ENCODE measurements around the gene ADAM19. TPM values are rescaled to one million over a fixed set of nuclear protein-coding genes. Genes with fewer than 3 reads are reported as not detected.

ADAM19 gene
- total RNA-seq, 1 donor from 2014 or later, result 41.2 TPM

DNA sequence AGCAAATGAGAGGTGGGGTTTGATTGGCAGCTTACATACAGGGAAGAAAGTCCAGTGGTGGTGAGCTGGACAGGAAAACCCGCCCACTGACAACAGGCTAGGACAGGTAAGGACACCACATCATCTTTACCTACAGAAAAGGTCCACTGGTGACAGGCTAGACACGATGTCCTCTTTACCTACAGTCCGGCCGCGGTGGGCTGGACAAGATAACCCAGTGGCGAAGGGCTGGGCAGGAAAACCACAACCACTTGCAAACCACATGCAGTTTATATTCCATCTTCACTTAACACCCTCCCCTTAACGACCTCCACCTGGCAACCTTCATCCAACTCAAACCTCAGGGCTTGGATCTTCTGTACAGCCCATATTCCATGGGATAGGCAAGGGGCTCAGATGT is 120.5 kb downstream of the ADAM19 start:
- DNase-seq, result no peak
- peaks cover 10% of the 10 kb centered on the region for H3K27me3 Mint-ChIP-seq (ENCODE audit: unreplicated experiment)
- H3K4me3 Mint-ChIP-seq (ENCODE audit: unreplicated experiment), result no peak overlapping the region
- TF ChIP-seq, protein P1, sequence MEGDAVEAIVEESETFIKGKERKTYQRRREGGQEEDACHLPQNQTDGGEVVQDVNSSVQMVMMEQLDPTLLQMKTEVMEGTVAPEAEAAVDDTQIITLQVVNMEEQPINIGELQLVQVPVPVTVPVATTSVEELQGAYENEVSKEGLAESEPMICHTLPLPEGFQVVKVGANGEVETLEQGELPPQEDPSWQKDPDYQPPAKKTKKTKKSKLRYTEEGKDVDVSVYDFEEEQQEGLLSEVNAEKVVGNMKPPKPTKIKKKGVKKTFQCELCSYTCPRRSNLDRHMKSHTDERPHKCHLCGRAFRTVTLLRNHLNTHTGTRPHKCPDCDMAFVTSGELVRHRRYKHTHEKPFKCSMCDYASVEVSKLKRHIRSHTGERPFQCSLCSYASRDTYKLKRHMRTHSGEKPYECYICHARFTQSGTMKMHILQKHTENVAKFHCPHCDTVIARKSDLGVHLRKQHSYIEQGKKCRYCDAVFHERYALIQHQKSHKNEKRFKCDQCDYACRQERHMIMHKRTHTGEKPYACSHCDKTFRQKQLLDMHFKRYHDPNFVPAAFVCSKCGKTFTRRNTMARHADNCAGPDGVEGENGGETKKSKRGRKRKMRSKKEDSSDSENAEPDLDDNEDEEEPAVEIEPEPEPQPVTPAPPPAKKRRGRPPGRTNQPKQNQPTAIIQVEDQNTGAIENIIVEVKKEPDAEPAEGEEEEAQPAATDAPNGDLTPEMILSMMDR (IDR thresholded peaks at IDR 0.05; ENCODE audit: partially characterized antibody, unreplicated experiment), result no peak
- H3K27ac Mint-ChIP-seq (ENCODE audit: unreplicated experiment), result no peak overlapping the region
- peaks cover 2% of the 10 kb centered on the region for H3K4me1 Mint-ChIP-seq (ENCODE audit: low read depth, unreplicated experiment)
- H3K36me3 Mint-ChIP-seq (ENCODE audit: unreplicated experiment), result no peaks in the 10 kb centered on the region
- H3K9me3 Mint-ChIP-seq (ENCODE audit: unreplicated experiment), result no peaks in the 10 kb centered on the region

DNA sequence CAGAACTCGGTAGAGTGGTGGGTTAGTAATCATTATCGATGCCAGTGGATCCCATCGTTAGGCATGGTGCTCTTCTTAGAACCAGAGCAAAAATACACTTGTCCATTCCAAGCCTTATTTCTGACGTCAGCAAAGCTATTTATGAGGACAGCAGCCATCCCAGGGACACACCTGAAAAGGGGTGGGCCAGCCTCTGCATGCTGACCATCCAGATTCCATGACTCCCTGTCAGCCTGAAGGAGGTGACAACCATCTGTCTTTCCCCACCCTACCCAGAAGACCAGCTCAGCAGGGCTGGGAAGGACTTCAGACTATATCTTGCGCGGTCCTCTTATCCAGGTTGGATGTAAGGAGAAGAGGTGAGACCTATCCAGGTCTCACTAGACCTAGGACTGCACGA is 121.3 kb downstream of the ADAM19 start:
- Mint-ChIP-seq H3K4me3 (ENCODE audit: unreplicated experiment) (no peak overlapping the region), H3K4me1 (ENCODE audit: low read depth, unreplicated experiment) (peaks cover 2% of the 10 kb centered on the region), H3K27me3 (ENCODE audit: unreplicated experiment) (peaks cover 7% of the 10 kb centered on the region)

DNA sequence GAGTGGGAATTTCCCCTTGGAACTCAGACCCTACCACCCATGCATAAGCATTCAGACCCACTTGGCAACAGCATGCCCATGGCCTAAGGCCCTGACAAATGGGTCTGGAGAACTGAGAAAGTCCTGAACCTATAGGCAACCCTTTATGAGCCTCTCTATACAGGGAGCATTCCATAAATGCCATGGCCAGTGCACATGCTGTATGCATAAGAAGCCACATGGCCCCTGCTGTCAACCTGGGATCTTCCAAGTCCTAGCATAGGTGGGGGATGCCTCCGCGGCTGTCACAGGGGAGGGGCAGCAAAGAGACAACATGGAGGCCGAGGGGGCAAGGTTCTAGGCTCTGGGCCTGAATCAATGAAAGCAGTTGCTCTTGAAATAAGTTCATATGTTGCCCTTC is 123.8 kb downstream of the ADAM19 start:
- Mint-ChIP-seq H3K9me3 (ENCODE audit: unreplicated experiment) (no peaks in the 10 kb centered on the region), H3K27me3 (ENCODE audit: unreplicated experiment) (peaks cover 3% of the 10 kb centered on the region), H3K4me3 (ENCODE audit: unreplicated experiment) (no peak overlapping the region), H3K36me3 (ENCODE audit: unreplicated experiment) (no peaks in the 10 kb centered on the region), H3K4me1 (ENCODE audit: low read depth, unreplicated experiment) (peaks cover 2% of the 10 kb centered on the region), H3K27ac (ENCODE audit: unreplicated experiment) (no peak overlapping the region)
- no peak for DNase-seq
- TF ChIP-seq, protein P1 (IDR thresholded peaks at IDR 0.05; ENCODE audit: partially characterized antibody, unreplicated experiment), result no peak

More for the DNA sequence above, 121.3 kb downstream of the ADAM19 start:
- TF ChIP-seq, protein P1 (IDR thresholded peaks at IDR 0.05; ENCODE audit: partially characterized antibody, unreplicated experiment), result no peak
- DNase-seq, result no peak
- Mint-ChIP-seq H3K36me3 (ENCODE audit: unreplicated experiment) (no peaks in the 10 kb centered on the region), H3K9me3 (ENCODE audit: unreplicated experiment) (no peaks in the 10 kb centered on the region), H3K27ac (ENCODE audit: unreplicated experiment) (no peak overlapping the region)

DNA sequence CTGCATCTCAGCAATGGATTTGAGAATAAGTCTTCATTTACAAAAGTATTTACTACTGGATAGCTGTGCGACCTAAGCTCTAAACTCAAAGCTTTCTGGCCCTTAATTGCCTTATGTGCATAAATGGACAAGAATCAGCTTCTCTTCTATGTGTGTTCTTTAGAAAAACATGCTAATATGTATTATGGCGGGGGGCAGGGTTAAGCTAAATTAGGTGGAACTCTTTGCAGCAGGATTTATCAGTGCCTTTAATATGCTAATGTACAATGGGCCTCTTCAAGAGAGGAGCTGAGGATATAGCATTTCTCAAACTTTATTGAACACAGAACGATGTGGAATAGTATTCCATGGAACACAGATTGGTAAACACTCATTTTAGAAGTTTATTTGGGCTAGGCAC is 125.6 kb downstream of the ADAM19 start:
- TF ChIP-seq, protein P1 (IDR thresholded peaks at IDR 0.05; ENCODE audit: partially characterized antibody, unreplicated experiment), result no peak
- H3K27me3 Mint-ChIP-seq (ENCODE audit: unreplicated experiment), result peaks cover 3% of the 10 kb centered on the region
- no peaks in the 10 kb centered on the region for H3K9me3 Mint-ChIP-seq (ENCODE audit: unreplicated experiment)
- DNase-seq, result no peak
- no peak overlapping the region for H3K27ac Mint-ChIP-seq (ENCODE audit: unreplicated experiment)
- H3K4me3 Mint-ChIP-seq (ENCODE audit: unreplicated experiment), result no peak overlapping the region
- no peaks in the 10 kb centered on the region for H3K36me3 Mint-ChIP-seq (ENCODE audit: unreplicated experiment)
- H3K4me1 Mint-ChIP-seq (ENCODE audit: low read depth, unreplicated experiment), result peaks cover 2% of the 10 kb centered on the region

DNA sequence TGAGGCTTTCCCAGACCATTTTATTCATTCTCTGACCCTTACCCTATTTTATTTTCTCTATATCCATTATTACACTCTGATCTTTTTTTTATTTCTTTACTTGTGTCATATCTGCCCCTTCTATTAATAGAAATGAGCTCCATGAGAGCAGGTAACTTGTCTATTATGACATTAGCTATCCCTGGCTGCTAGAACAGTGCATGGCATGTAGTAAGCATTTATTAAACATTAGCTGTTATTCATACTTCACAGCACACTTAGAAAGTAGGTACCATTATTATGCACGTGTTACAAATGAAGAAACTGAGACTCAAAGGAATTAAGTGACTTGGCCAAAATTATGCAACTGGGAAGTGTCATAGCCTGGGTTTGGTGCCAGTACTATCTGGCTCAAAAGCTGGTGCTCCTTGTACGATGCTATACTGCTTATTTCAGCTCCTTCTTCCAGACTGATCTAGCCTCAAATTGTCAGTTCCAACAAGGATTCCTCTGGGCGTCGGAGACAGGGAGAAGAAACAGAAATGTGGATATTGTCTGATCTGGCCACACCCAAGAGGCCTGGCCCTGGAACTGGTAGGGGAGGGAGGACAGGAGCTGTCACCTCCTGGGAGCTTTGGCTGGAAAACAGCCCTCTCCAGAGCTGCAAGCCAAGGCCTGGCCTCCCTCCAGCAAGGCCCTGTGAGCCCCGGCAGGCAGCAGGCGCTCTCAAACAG is 126.4 kb downstream of the ADAM19 start:
- TF ChIP-seq, protein P1 (IDR thresholded peaks at IDR 0.05; ENCODE audit: partially characterized antibody, unreplicated experiment), result no peak
- DNase-seq, result no peak
- Mint-ChIP-seq H3K36me3 (ENCODE audit: unreplicated experiment) (no peaks in the 10 kb centered on the region), H3K27ac (ENCODE audit: unreplicated experiment) (no peak overlapping the region), H3K9me3 (ENCODE audit: unreplicated experiment) (no peaks in the 10 kb centered on the region), H3K4me3 (ENCODE audit: unreplicated experiment) (no peak overlapping the region), H3K4me1 (ENCODE audit: low read depth, unreplicated experiment) (peaks cover 2% of the 10 kb centered on the region), H3K27me3 (ENCODE audit: unreplicated experiment) (peaks cover 3% of the 10 kb centered on the region)

Data from glutamatergic neuron (in vitro differentiated cells).